MCF 10A (cell line): ENCODE measurements around the gene SIRT5. TPM values are rescaled to one million over a fixed set of nuclear protein-coding genes. Genes with fewer than 3 reads are reported as not detected.

Experiments
- BruUV-seq: library from RNA; stranded (reverse); fragments of 400-500 nt; replicated peaks from 2 replicates; lab custom pipeline; 2021; lab: Mats Ljungman, UMichigan
- CTCF ChIA-PET: fragments of 300-600 bp; sonication (Branson Sonifier 250); formaldehyde crosslinking; extraction: SDS; loops from one replicate; lab custom pipeline; 2021; ENCODE audit warnings: antibody characterized with exemption, inconsistent platforms; lab: Yijun Ruan, JAX
- POLR2A ChIA-PET: fragments of 300-600, 350-650 bp; sonication (Branson Sonifier 250); formaldehyde crosslinking; extraction: SDS; loops from one replicate; lab custom pipeline; 2020; ENCODE audit warnings: antibody characterized with exemption, inconsistent platforms; lab: Yijun Ruan, JAX
- DNase-seq: peaks from one replicate; pipeline ENCODE4 v3.0.0-alpha.2; 2018; ENCODE audit not compliant: unreplicated experiment
- H3K27ac Mint-ChIP-seq: one replicate; pipeline ENCODE4 v1.8.0; 2022; ENCODE audit warnings: mild to moderate bottlenecking, low read depth, mixed read lengths; ENCODE audit not compliant: unreplicated experiment
- H3K27me3 Mint-ChIP-seq: one replicate; pipeline ENCODE4 v1.8.0; 2022; ENCODE audit warnings: mixed read lengths; ENCODE audit not compliant: insufficient read depth, unreplicated experiment
- H3K36me3 Mint-ChIP-seq: one replicate; pipeline ENCODE4 v1.8.0; 2022; ENCODE audit warnings: mild to moderate bottlenecking, moderate library complexity, mixed read lengths; ENCODE audit not compliant: insufficient read depth, unreplicated experiment
- H3K4me1 Mint-ChIP-seq: one replicate; pipeline ENCODE4 v1.8.0; 2022; ENCODE audit warnings: mixed read lengths; ENCODE audit not compliant: insufficient read depth, unreplicated experiment
- H3K4me3 Mint-ChIP-seq: one replicate; pipeline ENCODE4 v1.8.0; 2022; ENCODE audit warnings: mild to moderate bottlenecking, moderate library complexity, mixed read lengths; ENCODE audit not compliant: unreplicated experiment
- H3K9me3 Mint-ChIP-seq: one replicate; pipeline ENCODE4 v1.8.0; 2022; ENCODE audit warnings: mixed read lengths; ENCODE audit not compliant: unreplicated experiment
- intact Hi-C: fragments of 100-400 bp; cut with micrococcal nuclease; formaldehyde crosslinking; loops from 2 replicates; pipeline ENCODE4 v1.14.1; 2022
- total RNA-seq: library from RNA; stranded (reverse); gene quantifications from 2 replicates; pipeline ENCODE4 v1.2.3, GENCODE V29; 2022
- TF ChIP-seq, protein P1 (sequence below): fragments of 200-600 bp; IDR thresholded peaks from one replicate; pipeline ENCODE4 v1.8.0; 2022; ENCODE audit warnings: antibody characterized with exemption, mild to moderate bottlenecking; ENCODE audit not compliant: unreplicated experiment

The SIRT5 gene
- total RNA-seq, 1 experiment from 2014 or later, result 12.8 TPM

- Mint-ChIP-seq H3K36me3 (no peaks in the 10 kb centered on the region), H3K4me1 (no peaks in the 10 kb centered on the region), H3K27ac (no peak overlapping the region), H3K9me3 (no peaks in the 10 kb centered on the region), H3K27me3 (no peaks in the 10 kb centered on the region), H3K4me3 (no peak overlapping the region)
- intact Hi-C loops, result no loop called here
- ChIA-PET POLR2A (interaction anchor here (1.3 kb wide), 1 partner anchor 16 kb away, joined by 3 read pairs; the partner anchor contains the start of gene SIRT5), CTCF (interaction anchor here (2.7 kb wide), 1 partner anchor 16 kb away, joined by 13 read pairs; the partner anchor contains the start of gene SIRT5)
- no TSS peak for BruUV-seq
- TF ChIP-seq, protein P1, sequence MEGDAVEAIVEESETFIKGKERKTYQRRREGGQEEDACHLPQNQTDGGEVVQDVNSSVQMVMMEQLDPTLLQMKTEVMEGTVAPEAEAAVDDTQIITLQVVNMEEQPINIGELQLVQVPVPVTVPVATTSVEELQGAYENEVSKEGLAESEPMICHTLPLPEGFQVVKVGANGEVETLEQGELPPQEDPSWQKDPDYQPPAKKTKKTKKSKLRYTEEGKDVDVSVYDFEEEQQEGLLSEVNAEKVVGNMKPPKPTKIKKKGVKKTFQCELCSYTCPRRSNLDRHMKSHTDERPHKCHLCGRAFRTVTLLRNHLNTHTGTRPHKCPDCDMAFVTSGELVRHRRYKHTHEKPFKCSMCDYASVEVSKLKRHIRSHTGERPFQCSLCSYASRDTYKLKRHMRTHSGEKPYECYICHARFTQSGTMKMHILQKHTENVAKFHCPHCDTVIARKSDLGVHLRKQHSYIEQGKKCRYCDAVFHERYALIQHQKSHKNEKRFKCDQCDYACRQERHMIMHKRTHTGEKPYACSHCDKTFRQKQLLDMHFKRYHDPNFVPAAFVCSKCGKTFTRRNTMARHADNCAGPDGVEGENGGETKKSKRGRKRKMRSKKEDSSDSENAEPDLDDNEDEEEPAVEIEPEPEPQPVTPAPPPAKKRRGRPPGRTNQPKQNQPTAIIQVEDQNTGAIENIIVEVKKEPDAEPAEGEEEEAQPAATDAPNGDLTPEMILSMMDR, result no peak
- no peak for DNase-seq
Measured at GRCh38 chr6:13558718-13559117, 15.7 kb upstream of the SIRT5 start.

DNA sequence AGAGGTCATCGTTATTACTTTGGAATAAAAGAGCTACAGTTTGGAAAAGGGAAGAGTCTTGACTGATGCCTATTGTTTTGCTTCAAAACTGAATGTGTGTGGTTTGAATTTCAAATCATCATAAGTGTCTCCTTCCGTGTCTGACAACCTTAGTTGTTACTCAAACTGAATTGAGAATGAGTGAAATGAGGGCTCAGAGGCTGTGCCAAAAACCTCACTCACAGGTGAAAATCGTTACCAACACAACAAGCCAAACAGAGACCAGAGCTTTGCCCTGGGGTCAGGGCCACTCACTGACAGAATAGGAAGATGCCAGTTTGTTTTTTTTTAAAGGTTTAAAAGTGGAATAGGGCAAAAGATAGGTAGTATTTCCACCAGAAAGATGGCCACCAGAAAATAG is 15.2 kb upstream of the SIRT5 start:
- Mint-ChIP-seq H3K27me3 (no peaks in the 10 kb centered on the region), H3K27ac (no peak overlapping the region), H3K4me3 (no peak overlapping the region), H3K4me1 (no peaks in the 10 kb centered on the region), H3K9me3 (no peaks in the 10 kb centered on the region), H3K36me3 (no peaks in the 10 kb centered on the region)
- POLR2A ChIA-PET, result interaction anchor here (0.6 to 1.3 kb wide), 3 partner anchors 16 to 252 kb away, joined by 3 read pairs; partner anchors contain the start of gene SIRT5
- BruUV-seq, result no TSS peak
- TF ChIP-seq, protein P1, result no peak
- DNase-seq, result peak; percentile 4
- CTCF ChIA-PET, result interaction anchor here (0.9 to 2.7 kb wide), 2 partner anchors 16 to 224 kb away, joined by 6 to 13 read pairs; partner anchors contain the start of gene SIRT5
- intact Hi-C loops, result no loop called here

GRCh38 chr6:13559968-13560650 is 14.3 kb upstream of the SIRT5 start:
- no TSS peak for BruUV-seq
- no peak overlapping the region for H3K27ac Mint-ChIP-seq
- H3K36me3 Mint-ChIP-seq, result no peaks in the 10 kb centered on the region
- ChIA-PET POLR2A (interaction anchor here (0.6 to 1.3 kb wide), 3 partner anchors 15 to 253 kb away, joined by 3 read pairs; partner anchors contain the start of gene SIRT5), CTCF (interaction anchor here (0.9 to 2.7 kb wide), 3 partner anchors 12 to 225 kb away, joined by 3 to 13 read pairs (median 6); partner anchors contain the start of gene SIRT5)
- TF ChIP-seq, protein P1, result no peak
- intact Hi-C loops, result no loop called here
- no peak for DNase-seq
- H3K4me1 Mint-ChIP-seq, result no peaks in the 10 kb centered on the region
- H3K27me3 Mint-ChIP-seq, result no peaks in the 10 kb centered on the region
- H3K4me3 Mint-ChIP-seq, result no peak overlapping the region
- H3K9me3 Mint-ChIP-seq, result no peaks in the 10 kb centered on the region

DNA sequence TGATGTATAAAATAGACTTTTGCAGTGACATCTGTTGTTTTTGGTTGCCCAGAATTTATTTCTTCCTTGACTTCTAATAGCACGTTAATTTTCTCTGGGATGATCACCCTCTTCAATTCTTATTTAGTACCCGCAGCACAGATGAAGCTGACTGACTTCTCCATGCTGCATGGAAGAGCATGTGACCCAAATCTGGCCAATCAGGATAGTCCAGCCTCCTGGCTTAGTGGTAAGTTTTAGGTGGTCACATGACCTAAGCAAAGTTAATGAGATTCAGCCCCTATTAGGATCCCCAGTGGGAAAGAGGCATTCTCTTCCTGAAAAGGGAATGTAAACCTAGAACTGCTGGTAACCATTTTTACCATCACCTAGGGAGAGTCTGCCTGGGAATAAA is 13.8 kb upstream of the SIRT5 start:
- Mint-ChIP-seq H3K9me3 (no peaks in the 10 kb centered on the region), H3K27ac (no peak overlapping the region), H3K4me3 (no peak overlapping the region), H3K27me3 (no peaks in the 10 kb centered on the region), H3K36me3 (no peaks in the 10 kb centered on the region), H3K4me1 (no peaks in the 10 kb centered on the region)
- TF ChIP-seq, protein P1, result no peak
- CTCF ChIA-PET, result interaction anchor here (0.9 kb wide), 1 partner anchor 12 kb away, joined by 3 read pairs; no protein-coding TSS in a partner anchor
- no TSS peak for BruUV-seq
- intact Hi-C loops, result no loop called here
- DNase-seq, result no peak
- POLR2A ChIA-PET, result no interaction called here
